CD14-positive monocyte (primary cell): ENCODE data around the gene APLN. TPM values are rescaled to one million over a fixed set of nuclear protein-coding genes. Genes with fewer than 3 reads are reported as not detected.

Experiments
- DNase-seq, 3 donors: peaks; one replicate each; pipeline ENCODE4 v3.0.0-alpha.2; 2011 to 2022
- H2AFZ ChIP-seq: 2 replicates; pipeline ENCODE4 v1.6.0; 2012; ENCODE audit warnings: mild to moderate bottlenecking, low read depth, low read length, inconsistent platforms; ENCODE audit not compliant: insufficient read depth, poor library complexity, severe bottlenecking
- H3K27ac ChIP-seq, 2 donors: 1 replicate in 1 of 2; 2 replicates in 1 of 2; pipeline ENCODE4 v1.5.1; 2012 to 2013; ENCODE audit warnings: low read length in 2 of 2, control low read depth in 1 of 2, inconsistent platforms in 1 of 2, low read depth in 1 of 2, mild to moderate bottlenecking in 1 of 2
- H3K27me3 ChIP-seq, 2 donors: one replicate each; pipeline versions ENCODE4 v1.6.0 to v1.6.1; 2011 to 2013; ENCODE audit warnings: low read length in 2 of 2; ENCODE audit not compliant: control insufficient read depth in 2 of 2, insufficient read depth in 2 of 2
- H3K36me3 ChIP-seq, 2 donors: replicated peaks in 1 of 2; 1 replicate in 1 of 2; 2 replicates in 1 of 2; pipeline versions ENCODE4 v1.5.1 to v1.6.1; 2012 to 2013; ENCODE audit warnings: low read length in 2 of 2, control low read depth in 1 of 2, inconsistent platforms in 1 of 2, mild to moderate bottlenecking in 1 of 2; ENCODE audit not compliant: insufficient read depth in 2 of 2, control insufficient read depth in 1 of 2
- H3K4me1 ChIP-seq, 2 donors: 1 replicate in 1 of 2; 2 replicates in 1 of 2; pipeline versions ENCODE4 v1.5.1 to v1.6.1; 2012 to 2013; ENCODE audit warnings: low read length in 2 of 2, control low read depth in 1 of 2, inconsistent platforms in 1 of 2, mild to moderate bottlenecking in 1 of 2, moderate library complexity in 1 of 2; ENCODE audit not compliant: insufficient read depth in 2 of 2, control insufficient read depth in 1 of 2
- H3K4me2 ChIP-seq: replicated peaks from 2 replicates; pipeline ENCODE3; 2012; ENCODE audit warnings: low read length, moderate library complexity, mild to moderate bottlenecking; ENCODE audit not compliant: poor library complexity, severe bottlenecking; ENCODE audit errors: extremely low read depth
- H3K4me3 ChIP-seq, 3 experiments: fragments of 200-600 bp in 1 of 3; sonication (generic) in 1 of 3; replicated peaks in 1 of 3; 1 replicate in 2 of 3; 2 replicates in 1 of 3; pipeline ENCODE4 v1.5.1; 2011 to 2013; ENCODE audit warnings: low read length in 3 of 3, mild to moderate bottlenecking in 3 of 3, control low read depth in 2 of 3, low read depth in 2 of 3, inconsistent platforms in 1 of 3, moderate library complexity in 1 of 3
- H3K79me2 ChIP-seq: 2 replicates; pipeline ENCODE4 v1.6.0; 2012; ENCODE audit warnings: mild to moderate bottlenecking, control low read depth, inconsistent platforms, low read length, moderate library complexity; ENCODE audit not compliant: insufficient read depth
- H3K9ac ChIP-seq: 2 replicates; pipeline ENCODE4 v1.6.0; 2017; ENCODE audit warnings: low read length, mild to moderate bottlenecking; ENCODE audit not compliant: insufficient read depth, poor library complexity, severe bottlenecking
- H3K9me3 ChIP-seq, 2 donors: replicated peaks in 1 of 2; 1 replicate in 1 of 2; 2 replicates in 1 of 2; pipeline versions ENCODE4 v1.5.1 to v1.6.1; 2012 to 2013; ENCODE audit warnings: low read length in 2 of 2, control low read depth in 1 of 2; ENCODE audit not compliant: control insufficient read depth in 1 of 2, insufficient read depth in 1 of 2
- H4K20me1 ChIP-seq: 2 replicates; pipeline ENCODE4 v1.6.0; 2012; ENCODE audit warnings: mild to moderate bottlenecking, low read length, control low read depth, moderate library complexity; ENCODE audit not compliant: insufficient read depth
- H3K27ac Mint-ChIP-seq, 7 donors: one replicate each; pipeline ENCODE4 v1.8.0; 2020; ENCODE audit warnings: mild to moderate bottlenecking in 7 of 7, mixed read lengths in 7 of 7, moderate library complexity in 6 of 7, inconsistent platforms in 2 of 7
- H3K27me3 Mint-ChIP-seq, 3 donors: one replicate each; pipeline ENCODE4 v1.8.0; 2021 to 2022; ENCODE audit warnings: low read depth in 3 of 3, mild to moderate bottlenecking in 3 of 3, mixed read lengths in 3 of 3, moderate library complexity in 3 of 3, inconsistent platforms in 1 of 3
- H3K36me3 Mint-ChIP-seq, 2 donors: one replicate each; pipeline ENCODE4 v1.8.0; 2020; ENCODE audit warnings: mixed read lengths in 2 of 2, inconsistent platforms in 1 of 2, mild to moderate bottlenecking in 1 of 2
- H3K4me1 Mint-ChIP-seq: one replicate; pipeline ENCODE4 v1.8.0; 2020; ENCODE audit warnings: mild to moderate bottlenecking, mixed read lengths
- H3K4me3 Mint-ChIP-seq, 2 donors: one replicate each; pipeline ENCODE4 v1.8.0; 2020; ENCODE audit warnings: mild to moderate bottlenecking in 2 of 2, mixed read lengths in 2 of 2, moderate library complexity in 1 of 2
- H3K9me3 Mint-ChIP-seq, 7 donors: one replicate each; pipeline ENCODE4 v1.8.0; 2020 to 2022; ENCODE audit warnings: mixed read lengths in 7 of 7, mild to moderate bottlenecking in 6 of 7, moderate library complexity in 6 of 7, inconsistent platforms in 2 of 7
- WGBS: methylation state at CpG from one replicate; pipeline ENCODE4 v1.1.5; 2013; ENCODE audit warnings: missing lambda C conversion rate; ENCODE audit not compliant: insufficient coverage; 5-methylcytosine and 5-hydroxymethylcytosine counted together
- intact Hi-C, 2 donors: fragments of 100-400 bp; cut with micrococcal nuclease; formaldehyde crosslinking; loops; one replicate each; pipeline versions ENCODE4 v1.15.0 to v1.15.1; 2023
- polyA plus RNA-seq, 3 donors: library from polyadenylated mRNA; depleted of rRNA in 1 of 3; unstranded in 2 of 3; stranded (reverse) in 1 of 3; fragments of 300-500 nt in 2 of 3; fragments of >200 nt in 1 of 3; fragmentation: Illumina TruSeq in 2 of 3; gene quantifications; 1 replicate in 2 of 3; 2 replicates in 1 of 3; pipeline ENCODE4 v1.2.3, GENCODE V29; 2012 to 2021
- TF ChIP-seq, protein P1 (sequence below): fragments of 200-600 bp; IDR thresholded peaks from one replicate; pipeline ENCODE4 v1.8.0; 2022; ENCODE audit warnings: antibody characterized with exemption, mild to moderate bottlenecking

Gene APLN
- polyA plus RNA-seq, 3 donors, result 0.03 TPM; not detected in 2

DNA sequence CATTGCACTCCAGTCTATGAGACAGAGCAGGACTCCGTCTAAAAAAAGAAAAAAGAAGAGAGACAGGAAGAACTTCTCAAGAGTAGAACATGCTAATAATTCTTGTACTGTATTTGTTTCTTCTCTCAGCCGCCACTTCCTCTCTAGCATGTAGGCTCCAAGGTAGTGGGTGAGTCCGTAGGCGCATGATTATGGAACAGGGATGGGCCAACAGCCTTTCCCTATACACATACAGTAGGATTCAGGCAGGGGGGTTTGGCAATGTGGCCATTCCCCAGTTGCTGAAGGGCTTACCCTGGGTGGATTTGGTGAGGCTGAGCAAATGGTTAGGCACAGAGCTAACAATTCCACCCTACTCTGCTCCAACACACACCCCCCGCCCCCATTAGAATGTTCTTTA is 35.0 kb upstream of the APLN start:
- intact Hi-C loops, result no loop called here
- Histone ChIP-seq H3K4me3 (no peak overlapping the region), H3K27ac (no peak overlapping the region), H3K79me2 (no peaks in the 10 kb centered on the region), H3K4me2 (no peak overlapping the region), H2AFZ (no peak overlapping the region), H3K36me3 (no peaks in the 10 kb centered on the region), H3K27me3 (no peaks in the 10 kb centered on the region), H3K9ac (no peak overlapping the region), H4K20me1 (no peaks in the 10 kb centered on the region), H3K9me3 (no peaks in the 10 kb centered on the region), H3K4me1 (no peaks in the 10 kb centered on the region)
- Mint-ChIP-seq H3K27ac (no peak overlapping the region), H3K27me3 (peaks cover 0 to 2% (median 0%) of the 10 kb centered on the region in 3 donors), H3K4me1 (peaks cover 4% of the 10 kb centered on the region), H3K36me3 (no peaks in the 10 kb centered on the region), H3K9me3 (no peaks in the 10 kb centered on the region), H3K4me3 (no peak overlapping the region)
- no peak for DNase-seq
- TF ChIP-seq, protein P1, sequence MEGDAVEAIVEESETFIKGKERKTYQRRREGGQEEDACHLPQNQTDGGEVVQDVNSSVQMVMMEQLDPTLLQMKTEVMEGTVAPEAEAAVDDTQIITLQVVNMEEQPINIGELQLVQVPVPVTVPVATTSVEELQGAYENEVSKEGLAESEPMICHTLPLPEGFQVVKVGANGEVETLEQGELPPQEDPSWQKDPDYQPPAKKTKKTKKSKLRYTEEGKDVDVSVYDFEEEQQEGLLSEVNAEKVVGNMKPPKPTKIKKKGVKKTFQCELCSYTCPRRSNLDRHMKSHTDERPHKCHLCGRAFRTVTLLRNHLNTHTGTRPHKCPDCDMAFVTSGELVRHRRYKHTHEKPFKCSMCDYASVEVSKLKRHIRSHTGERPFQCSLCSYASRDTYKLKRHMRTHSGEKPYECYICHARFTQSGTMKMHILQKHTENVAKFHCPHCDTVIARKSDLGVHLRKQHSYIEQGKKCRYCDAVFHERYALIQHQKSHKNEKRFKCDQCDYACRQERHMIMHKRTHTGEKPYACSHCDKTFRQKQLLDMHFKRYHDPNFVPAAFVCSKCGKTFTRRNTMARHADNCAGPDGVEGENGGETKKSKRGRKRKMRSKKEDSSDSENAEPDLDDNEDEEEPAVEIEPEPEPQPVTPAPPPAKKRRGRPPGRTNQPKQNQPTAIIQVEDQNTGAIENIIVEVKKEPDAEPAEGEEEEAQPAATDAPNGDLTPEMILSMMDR, result no peak
- no CpG with 5 or more reads among the region's 5 CpGs for WGBS

DNA sequence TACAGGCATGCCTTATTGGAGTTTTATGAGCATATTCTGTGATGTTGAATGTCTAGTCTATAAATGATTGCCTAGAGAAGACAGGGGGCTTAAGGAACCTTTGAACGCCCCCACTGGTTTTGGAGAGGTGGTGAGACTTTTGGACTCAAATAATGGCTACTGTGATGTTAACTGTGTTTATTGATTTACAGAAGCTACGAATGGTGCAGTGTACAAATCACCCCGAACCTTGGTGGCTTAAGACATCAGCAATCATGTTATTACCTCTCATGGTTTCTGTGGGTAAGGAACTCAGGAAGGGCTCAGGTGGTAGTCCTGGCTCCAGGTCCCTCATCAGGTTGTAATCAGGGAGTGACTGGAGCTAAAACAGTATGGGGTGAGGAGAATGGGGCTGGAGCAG is 33.3 kb upstream of the APLN start:
- no peaks in the 10 kb centered on the region for H3K79me2 ChIP-seq
- Mint-ChIP-seq H3K4me1 (peaks cover under 1% of the 10 kb centered on the region), H3K27me3 (peaks cover 0 to 4% (median 0%) of the 10 kb centered on the region in 3 donors), H3K27ac (peak overlapping the region in 1 of 7 donors; percentile 48), H3K4me3 (no peak overlapping the region), H3K9me3 (peaks cover 0 to 3% (median 0%) of the 10 kb centered on the region in 7 donors), H3K36me3 (no peaks in the 10 kb centered on the region)
- H3K27ac ChIP-seq, result no peak overlapping the region
- TF ChIP-seq, protein P1, result no peak
- no CpG with 5 or more reads among the region's 3 CpGs for WGBS
- H2AFZ ChIP-seq, result no peak overlapping the region
- no peaks in the 10 kb centered on the region for H3K36me3 ChIP-seq
- H3K4me3 ChIP-seq, result no peak overlapping the region
- intact Hi-C loops, result no loop called here
- no peak for DNase-seq
- no peak overlapping the region for H3K9ac ChIP-seq
- H3K9me3 ChIP-seq, result no peaks in the 10 kb centered on the region
- H3K4me1 ChIP-seq, result no peaks in the 10 kb centered on the region
- no peaks in the 10 kb centered on the region for H4K20me1 ChIP-seq
- H3K27me3 ChIP-seq, result no peaks in the 10 kb centered on the region
- no peak overlapping the region for H3K4me2 ChIP-seq
